Measurements from ENCODE around the gene DCAF5.
"Not testable (repeated sequence)": the region's sequence is repeated elsewhere in the genome, so short reads cannot be mapped to it uniquely, and the experiment has no call there.

The DCAF5 gene, protein sequence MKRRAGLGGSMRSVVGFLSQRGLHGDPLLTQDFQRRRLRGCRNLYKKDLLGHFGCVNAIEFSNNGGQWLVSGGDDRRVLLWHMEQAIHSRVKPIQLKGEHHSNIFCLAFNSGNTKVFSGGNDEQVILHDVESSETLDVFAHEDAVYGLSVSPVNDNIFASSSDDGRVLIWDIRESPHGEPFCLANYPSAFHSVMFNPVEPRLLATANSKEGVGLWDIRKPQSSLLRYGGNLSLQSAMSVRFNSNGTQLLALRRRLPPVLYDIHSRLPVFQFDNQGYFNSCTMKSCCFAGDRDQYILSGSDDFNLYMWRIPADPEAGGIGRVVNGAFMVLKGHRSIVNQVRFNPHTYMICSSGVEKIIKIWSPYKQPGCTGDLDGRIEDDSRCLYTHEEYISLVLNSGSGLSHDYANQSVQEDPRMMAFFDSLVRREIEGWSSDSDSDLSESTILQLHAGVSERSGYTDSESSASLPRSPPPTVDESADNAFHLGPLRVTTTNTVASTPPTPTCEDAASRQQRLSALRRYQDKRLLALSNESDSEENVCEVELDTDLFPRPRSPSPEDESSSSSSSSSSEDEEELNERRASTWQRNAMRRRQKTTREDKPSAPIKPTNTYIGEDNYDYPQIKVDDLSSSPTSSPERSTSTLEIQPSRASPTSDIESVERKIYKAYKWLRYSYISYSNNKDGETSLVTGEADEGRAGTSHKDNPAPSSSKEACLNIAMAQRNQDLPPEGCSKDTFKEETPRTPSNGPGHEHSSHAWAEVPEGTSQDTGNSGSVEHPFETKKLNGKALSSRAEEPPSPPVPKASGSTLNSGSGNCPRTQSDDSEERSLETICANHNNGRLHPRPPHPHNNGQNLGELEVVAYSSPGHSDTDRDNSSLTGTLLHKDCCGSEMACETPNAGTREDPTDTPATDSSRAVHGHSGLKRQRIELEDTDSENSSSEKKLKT

DNA sequence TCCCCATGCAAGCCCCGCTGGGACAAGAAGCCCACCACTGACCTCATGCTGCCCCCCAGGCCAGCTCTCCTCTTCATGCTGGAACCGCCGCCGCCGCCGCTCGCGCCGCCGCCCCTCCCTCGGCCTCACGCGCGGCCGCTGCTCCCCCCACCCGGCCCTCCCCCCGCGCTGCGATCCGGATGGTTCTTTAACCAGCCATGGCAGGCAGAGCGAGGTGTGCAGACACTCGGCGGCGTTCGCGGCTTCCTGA lies at the start of gene DCAF5:
TSS of gene DCAF5 (minus strand) at position 218 of the 250 bp plus-strand sequence. CDS start at position 77, 141 bp downstream.
- no peak for DNase-seq

DNA sequence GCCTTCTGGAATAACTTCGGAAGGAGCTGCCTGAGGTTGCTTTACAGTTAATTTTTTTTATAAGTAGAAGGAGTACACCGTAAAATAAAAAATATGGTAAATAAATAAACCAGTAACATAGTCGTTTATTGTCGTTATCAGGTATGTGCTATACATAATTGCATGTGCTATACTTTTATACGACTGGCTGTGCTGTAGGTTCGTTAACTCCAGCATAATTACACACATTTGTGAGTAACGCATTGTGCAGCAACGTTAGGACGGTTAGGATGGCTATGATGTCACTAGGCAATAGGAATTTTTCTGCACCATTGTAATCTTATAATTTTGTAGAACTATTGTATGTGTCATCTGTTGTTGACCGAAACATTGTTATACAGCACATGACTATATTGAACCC lies 46.9 kb upstream of the DCAF5 start:
- DNase-seq = no peak

DNA sequence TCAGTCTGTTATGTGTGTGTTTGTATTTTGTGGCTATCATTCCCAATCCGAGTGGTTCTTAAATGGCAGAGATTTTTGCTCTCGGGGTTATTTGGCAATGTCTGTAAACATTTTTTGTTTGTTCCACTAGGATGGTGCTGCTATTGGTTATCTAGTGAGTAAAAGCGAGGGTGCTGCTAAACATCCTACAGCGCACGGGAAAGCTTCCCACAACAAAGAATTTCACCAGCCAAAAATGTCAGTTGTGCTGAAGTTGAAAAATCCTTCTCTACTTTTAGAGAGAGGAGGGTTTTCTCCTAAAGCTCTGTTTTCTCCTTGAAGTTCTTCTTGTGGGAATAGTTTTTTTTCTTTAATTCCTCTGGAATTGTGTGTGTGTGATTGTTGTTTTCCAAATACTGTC lies 40.8 kb upstream of the DCAF5 start:
- no peak for DNase-seq

DNA sequence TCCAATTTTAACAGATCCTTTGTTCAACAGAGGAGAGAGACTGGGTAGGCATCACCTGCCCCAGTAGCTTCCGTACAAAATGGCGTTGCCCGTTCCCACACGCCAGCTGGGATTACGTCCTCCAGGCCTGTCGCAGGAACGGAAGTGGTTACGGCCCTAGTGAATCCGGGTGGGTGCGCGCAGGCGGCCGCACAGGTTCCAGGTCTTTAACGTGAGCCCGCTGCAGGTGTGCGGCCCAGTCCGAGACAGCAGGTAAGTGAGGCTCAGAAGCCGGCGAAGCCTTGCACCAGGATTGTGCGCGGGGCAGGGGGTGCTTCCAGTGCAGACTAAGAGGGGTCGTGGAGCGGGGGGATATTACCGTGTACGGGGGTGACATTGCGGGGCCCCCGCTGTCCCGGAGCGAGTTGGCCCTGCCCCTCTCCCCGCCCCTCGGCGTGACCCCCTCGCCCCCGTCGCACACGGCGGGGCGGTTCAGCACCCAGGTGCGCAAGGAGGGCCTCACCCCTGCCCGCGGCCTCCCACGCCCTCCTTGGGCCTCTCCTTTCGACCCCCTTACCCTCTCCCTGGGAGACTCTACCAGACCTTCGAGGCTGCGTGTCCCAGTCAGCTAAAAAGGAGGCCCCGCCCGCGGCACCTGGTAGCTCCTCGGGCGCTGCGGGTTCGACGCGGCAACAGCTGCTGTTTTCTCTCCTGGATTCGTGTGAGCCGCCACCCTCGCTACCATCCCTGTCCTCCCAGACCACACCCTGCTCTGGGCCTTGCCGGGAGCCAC lies 38.6 kb upstream of the DCAF5 start, which contains the start of gene EXD2:
TSS of gene EXD2 (plus strand) at position 159 of the 772 bp plus-strand sequence. CDS start 17,973 bp downstream, outside the sequence.
- DNase-seq = peak; percentile 69

DNA sequence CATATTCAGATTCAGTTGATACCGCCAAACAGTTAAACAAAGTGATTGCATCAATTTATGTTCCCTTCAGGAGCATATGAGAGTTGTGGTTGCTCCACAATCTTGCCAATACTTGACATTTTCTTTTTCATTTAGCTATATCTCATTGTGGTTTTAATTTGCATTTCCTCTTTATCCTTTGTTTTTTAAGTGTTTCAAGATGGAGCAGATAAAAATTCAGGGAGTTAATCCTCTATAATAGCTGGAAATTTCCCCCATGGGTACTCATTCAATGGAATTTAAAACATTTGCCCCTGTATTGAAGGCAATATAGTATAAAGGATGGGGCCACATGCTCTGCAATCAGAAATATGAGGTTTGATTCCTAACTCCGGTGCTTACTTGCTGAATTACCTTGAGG lies 37.3 kb upstream of the DCAF5 start:
- no peak for DNase-seq

DNA sequence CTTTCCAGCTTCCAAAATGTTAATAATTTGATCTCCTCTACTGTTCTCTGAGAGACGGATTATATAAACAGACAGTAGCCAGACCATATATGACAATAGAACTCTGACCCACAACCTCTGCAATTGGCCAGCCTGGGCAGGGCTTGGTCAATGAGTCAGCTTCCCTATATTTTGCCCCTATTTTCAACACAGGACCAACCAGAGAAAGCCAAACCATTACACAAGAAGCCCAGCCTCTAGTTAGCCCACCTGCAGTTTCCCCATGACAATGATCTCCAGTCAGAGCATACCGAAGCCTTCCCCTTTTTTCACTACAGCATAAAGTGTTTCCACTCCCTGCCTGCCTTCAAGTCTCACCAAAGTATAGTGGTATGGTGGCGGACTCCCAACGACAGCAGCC lies 30.8 kb upstream of the DCAF5 start:
- DNase-seq = no peak

DNA sequence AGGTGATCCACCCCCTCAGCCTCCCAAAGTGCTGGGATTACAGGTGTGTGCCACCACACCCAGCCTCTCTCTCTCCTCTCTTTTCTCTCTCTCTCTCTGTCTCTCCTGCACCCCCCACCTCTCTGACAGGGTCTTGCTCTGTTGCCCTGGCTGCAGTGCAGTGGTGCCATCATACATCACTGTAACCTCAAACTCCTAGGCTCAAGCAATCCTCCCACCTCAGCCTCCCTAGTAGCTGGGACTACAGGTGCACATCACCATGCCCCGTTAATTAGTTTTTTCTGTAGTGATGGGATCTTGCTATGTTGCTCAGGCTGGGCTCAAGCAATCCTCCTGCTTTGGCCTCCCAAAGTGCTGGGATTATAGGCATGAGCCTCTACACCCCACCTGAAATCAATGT lies 29.7 kb upstream of the DCAF5 start:
- not testable (repeated sequence) for DNase-seq

DNA sequence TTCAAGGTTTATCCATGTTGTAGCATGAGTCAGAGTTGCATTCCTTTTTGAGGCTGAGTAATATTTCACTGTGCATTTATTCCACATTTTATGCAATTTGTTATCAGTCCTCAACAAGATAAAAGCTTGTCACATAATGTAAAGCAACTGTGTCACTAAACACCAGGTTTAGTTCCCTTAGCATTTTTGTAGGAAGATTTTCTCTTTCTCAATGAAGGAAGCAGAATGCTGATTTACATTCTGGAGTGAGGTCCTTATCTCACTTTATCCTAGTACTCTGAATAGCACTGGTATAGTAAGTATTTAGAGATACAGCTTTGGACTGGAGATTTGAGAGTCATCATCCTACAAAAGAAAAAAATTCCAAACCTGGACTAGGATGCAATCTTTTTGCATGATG lies 28.6 kb upstream of the DCAF5 start:
- DNase-seq = no peak

DNA sequence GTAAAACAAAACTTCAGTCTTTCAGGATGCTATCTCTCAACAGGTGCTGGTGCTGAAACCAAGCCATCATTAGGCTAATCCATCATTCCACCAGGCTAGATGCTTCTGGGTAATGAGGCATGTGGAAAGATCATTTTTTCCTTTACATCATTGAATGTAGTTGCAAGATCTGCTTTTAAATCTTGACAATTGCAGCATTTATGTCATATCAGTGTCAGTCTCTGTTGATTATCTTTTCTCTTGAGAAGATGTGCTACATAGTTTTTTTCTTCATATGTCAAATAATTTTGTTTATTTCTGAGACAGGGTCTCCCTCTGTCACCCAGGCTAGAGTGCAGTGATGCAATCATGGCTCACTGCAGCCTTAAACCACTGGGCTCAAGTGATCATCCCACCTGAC lies 22.2 kb upstream of the DCAF5 start:
- DNase-seq = no peak

DNA sequence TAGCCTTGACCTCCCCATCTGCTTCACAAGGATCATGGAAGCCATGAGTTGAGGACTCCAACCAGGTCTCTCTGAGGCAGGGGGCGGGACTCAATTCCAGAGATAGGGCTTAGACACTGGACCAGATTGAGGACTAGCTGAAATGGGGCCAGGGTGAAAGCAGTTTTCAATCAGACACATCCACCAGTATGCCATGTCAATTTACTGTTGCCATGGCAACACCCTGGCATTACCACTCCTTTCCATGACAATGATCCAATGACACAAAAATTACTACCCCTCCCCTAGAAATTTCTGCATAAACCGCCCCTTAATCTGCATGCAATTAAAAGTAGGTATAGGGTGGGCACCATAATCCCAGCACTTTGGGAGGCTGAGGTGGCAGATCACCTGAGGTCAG lies 18.6 kb upstream of the DCAF5 start:
- DNase-seq = no peak

DNA sequence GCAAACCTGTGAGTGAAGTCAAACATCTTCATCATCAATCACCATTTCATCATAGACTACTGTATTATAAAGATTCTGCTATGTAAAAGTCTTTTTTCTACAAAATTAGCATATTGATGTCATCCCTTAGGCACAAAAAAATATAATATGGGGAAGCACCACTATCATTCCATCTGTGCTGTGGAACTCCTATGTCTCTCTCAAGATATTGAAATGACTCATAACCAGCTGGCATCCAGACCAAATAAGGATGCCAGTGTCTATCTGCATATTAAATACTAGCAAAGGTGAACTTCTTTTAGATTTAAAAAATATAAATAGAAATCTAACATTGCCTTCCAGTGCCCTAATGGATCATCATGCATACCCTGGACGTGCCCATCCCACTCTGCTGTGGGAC lies 17.9 kb upstream of the DCAF5 start:
- no peak for DNase-seq

DNA sequence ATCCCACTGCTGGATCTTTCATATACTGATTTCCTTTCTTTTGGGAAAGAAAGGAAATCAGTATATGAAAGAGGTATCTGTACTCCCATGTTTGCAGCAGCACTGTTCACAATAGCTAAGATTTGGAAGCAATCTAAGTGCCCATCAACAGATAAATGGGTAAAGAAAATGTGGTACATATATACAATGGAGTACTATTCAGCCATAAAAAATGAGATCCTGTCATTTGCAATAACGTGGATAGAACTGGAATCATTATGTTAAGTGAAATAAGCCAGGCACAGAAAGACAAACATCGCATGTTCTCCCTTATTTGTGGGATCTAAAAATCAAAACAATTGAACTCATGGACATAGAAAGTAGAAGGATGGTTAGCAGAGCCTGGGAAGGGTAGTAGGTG lies 12.9 kb upstream of the DCAF5 start:
- not testable (repeated sequence) for DNase-seq

DNA sequence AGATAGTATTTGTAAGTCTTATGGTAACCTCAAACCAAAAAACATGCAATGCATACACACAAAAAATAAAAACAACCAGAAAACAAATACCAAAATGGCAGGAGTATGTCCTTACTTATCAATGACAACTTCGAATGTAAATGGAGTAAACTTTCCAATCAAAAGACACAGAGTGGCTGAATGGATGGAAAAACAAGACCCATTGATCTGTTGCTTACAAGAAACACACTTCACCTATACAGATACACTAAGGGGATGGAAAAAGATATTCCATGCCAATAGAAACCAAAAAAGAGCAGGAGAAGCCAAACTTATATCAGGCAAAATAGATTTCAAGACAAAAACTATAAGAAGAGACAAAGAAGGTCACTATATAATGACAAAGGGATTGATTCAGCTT lies 8.7 kb upstream of the DCAF5 start:
- DNase-seq = no peak

DNA sequence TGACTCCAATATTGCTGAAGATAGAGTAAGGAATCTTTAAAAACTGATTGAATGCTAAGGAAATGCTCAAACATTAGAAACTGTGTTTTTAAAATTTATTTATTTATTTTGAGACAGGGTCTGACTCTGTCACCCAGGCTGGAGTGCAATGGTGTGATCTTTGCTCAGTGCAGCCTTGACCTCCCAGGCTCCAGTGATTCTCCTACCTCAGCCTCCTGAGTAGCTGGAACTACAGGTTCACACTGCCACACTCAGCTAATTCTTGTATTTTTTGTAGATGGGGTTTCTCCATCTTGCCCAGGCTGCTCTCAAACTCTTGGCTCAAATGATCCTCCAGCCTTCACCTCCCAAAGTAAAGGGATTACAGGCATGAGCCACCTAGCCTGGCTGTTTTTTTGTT lies 3.3 kb upstream of the DCAF5 start:
- no peak for DNase-seq

DNA sequence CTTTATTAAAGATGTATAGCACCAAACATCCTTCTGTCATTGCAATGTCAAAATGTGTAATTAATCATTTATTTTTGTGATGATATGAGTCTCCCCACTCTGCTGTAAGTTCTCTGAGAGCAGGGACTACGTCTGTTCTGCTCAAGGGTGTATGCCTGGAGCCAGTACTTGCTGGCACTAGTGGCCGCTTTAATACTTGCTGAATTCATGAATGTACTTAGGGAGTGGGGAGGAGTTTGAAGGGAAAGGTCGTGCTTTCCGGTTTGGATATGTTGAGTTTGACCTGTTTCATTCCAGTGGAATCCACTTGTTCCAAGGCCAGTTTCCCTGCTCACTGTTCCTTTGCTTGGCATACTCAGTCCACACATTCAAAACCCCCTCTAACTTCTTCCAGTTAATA lies 1.9 kb upstream of the DCAF5 start:
- DNase-seq = no peak

DNA sequence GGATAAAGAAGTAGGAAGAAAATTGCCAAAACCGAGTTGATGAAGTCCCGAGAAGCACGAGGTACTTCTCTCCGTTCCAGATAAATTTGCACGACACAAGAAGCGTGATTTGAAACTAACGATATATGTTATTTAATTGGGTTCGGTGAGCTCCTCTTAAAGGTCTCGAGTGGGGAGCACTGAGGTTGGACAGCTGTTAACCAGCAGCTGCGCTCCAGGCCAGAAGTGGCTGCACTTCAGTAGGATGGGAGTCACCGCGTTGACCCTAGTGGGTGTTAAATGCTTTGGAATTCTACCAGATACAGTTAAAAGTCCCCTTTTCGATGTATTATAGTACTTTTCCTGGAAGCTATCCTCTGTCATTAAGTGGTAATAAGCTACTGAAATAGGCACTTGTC lies 953 bp upstream of the DCAF5 start:
- no peak for DNase-seq

DNA sequence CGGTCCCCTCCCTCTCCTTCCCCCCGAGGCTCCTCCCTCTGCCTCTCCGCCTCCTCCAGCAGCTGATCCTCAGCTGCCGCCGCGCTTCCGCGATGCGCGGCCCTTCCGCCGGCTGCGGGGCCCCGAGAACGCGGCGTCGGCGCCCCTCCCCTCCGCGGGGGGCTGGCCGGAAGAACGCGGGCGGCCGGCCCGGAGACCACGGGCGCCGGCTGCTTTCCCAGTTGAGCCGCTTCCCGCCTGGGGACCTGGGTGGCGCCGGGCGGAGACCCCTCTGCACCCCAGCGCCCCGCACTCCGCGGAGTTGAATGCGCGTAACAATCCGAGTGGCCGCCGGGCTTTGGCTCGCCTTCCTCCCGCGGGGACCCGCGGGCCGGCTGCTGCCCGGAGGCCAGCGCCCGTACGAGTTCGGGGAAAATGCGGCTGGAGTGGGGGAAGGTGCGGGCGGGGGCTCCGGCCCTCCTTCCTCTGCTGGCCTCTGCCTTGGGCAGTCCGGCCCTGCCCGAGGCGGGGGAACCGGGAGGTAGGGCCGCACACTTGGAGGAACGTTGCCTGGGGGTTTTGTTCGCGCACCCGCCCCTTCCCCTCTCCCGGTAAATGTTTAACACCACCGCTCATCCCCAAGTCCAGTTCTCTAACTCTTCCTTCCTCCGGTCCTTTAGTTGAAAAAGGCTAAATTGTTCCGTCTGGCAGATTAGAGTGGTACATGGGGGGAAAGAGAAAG lies 393 bp upstream of the DCAF5 start:
- peak; percentile 87 for DNase-seq

DNA sequence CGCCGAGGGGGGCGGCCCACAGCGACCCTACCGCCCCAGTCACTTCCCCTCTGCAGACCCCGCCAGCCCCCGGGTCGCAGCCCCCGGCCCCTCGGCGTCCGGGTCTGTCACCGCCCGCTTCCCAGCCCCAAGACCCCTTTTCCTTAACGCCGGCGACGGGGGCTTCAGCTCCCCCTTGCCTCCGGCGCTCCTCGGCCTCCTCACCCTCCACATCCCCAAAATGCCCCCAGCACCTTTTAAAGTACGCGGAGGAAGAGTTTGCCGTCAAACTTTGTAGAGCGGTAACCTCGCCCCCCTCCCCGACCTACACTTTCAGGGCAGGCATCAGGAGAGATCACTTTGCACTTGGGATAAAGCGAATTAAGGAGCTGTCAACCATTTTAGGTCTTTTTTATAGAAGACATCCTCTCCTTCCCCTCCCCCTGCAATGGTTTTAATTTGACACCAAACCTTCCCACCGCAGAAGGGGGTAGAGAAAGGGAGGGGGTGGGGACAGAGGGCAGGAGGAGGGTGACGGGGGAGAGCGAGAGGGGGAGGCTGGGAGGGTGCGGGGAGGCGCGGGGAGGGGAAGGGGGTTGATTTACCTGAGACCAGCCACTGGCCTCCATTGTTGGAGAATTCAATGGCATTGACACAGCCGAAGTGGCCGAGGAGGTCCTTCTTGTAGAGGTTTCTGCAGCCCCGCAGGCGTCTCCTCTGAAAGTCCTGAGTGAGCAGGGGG lies 578 bp downstream of the DCAF5 start:
- peak; percentile 37 for DNase-seq

DNA sequence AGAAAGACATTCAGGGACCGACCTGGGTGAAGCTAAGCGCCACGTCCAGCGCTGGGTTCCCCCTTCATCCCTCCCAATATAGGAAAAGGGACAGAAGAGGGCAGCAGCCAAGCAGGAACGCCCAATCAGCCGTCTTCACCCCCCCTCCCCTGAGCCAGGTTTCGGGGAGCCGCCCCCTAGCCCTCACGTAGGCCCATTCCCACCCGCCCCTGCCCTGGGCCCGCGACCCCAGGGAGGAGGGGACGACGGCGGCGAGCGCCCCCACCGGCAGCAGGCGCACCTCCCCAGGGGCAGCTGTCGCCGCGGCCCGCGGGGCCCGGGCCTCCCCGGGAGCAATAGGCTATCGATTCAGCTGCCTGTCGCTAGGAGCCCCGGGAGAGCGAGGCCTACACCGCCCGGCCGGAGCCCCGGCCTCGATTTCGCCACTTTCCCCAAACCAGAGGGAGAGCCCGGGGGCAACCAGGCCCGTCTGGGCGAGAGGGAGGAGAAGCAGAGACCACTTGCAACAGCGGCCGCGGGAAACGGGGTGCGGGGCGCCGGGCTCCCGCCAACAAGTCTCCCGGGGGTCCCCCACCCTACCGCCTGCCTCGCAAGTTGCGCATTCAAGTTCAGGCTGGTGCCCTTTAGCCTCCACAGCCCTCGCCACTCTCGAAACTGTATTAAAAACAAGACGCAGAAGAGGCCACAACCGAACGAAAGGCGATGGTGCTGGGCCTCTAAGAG lies 1.3 kb downstream of the DCAF5 start:
- peak; percentile 78 for DNase-seq

DNA sequence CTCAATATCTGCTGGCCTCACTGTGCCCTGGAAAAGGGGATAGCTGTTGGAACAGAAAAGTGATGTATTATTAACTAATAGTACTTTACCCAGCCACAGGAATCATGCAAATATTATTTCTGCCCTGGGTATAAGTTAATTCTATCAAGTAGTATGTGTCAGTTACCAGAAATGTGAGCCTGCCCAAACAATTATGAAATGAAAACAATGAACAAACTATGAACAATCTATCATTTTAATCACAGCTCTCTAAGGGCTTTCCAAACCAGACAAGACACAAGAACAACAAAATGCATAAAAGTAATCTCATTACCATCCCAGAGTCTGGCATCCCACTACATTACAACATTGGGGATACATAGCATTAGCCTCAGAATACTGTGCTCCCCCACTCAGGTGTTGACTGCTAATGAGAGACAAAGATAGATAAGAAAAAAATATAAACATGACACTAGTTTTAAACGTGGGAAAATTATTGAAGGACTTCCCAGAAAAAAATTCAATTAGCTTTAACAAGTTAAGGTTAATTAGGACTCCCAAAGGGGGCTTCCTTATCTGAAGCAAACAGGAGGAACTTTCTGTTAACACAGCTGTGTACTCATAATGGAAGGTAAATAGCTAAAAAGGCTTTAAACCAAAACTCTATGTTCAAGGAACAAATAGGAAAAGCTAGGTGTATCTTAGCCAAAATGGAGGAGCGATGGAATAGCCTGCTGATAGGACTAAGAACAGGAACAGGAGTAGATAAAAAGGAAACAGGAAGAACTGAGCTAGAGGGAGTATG lies 3.3 kb downstream of the DCAF5 start:
- DNase-seq = no peak

Data from activated CD4-positive, CD25-positive, alpha-beta regulatory T cell treated with anti-CD3 and anti-CD28 coated beads, Interleukin-2, amount 50 U/mL, for 72 hours (primary cell).